ENCODE measurements around the gene TARP.

Gene TARP

DNA sequence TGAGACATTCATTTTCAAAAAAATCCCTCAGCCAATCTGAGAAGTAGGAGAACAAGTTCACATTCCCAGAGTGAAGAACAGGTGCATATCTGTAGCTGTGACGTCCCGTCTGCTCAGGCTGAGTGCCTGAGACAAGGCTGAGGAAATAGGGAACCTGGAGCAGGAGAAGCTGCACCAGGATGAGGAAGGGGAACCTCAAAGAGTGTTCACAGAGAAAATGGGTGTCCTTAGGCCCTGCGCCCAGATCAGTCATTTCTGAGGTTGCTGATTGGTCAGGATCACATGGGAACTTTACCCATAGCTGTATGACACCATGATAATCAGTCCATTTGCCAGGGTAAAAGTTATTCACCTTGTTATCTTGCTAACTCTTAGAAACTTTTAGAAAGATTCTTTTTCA is 34.2 kb upstream of the TARP start:
- H3K4me1 ChIP-seq (ENCODE audit: low read depth), result no peaks in the 10 kb centered on the region
- ATAC-seq, result no peak
- TF ChIP-seq, protein P1, sequence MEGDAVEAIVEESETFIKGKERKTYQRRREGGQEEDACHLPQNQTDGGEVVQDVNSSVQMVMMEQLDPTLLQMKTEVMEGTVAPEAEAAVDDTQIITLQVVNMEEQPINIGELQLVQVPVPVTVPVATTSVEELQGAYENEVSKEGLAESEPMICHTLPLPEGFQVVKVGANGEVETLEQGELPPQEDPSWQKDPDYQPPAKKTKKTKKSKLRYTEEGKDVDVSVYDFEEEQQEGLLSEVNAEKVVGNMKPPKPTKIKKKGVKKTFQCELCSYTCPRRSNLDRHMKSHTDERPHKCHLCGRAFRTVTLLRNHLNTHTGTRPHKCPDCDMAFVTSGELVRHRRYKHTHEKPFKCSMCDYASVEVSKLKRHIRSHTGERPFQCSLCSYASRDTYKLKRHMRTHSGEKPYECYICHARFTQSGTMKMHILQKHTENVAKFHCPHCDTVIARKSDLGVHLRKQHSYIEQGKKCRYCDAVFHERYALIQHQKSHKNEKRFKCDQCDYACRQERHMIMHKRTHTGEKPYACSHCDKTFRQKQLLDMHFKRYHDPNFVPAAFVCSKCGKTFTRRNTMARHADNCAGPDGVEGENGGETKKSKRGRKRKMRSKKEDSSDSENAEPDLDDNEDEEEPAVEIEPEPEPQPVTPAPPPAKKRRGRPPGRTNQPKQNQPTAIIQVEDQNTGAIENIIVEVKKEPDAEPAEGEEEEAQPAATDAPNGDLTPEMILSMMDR (IDR thresholded peaks at IDR 0.05), result no peak
- no peak overlapping the region for H3K4me3 ChIP-seq
- no peaks in the 10 kb centered on the region for H3K9me3 ChIP-seq
- no peak for DNase-seq
- intact Hi-C loops (cut with DNase I, micrococcal nuclease), result no loop called here
- no peaks in the 10 kb centered on the region for H3K36me3 ChIP-seq (ENCODE audit: low read depth)

DNA sequence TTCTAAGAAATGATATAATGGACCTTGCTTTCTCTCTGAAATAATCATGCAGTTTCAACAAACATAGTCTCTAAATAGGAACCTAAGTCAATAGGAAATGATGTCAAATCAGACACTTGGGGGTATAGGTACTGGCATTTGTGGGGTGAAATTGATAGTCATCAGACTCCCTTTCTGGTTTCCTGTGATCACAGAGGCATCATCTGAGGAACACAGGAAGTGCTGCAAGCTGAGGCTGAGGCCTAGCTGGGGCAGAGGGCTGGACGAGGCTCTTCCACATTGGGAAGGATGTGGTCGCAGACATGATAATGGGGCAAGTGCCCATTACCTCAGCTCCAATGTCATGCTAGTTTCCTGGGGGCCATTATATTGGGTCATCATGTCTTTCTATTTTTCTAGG is 33.5 kb upstream of the TARP start:
- DNase-seq, result no peak
- intact Hi-C loops (cut with DNase I, micrococcal nuclease), result no loop called here
- no peak overlapping the region for H3K4me3 ChIP-seq
- no peaks in the 10 kb centered on the region for H3K9me3 ChIP-seq
- TF ChIP-seq, protein P1 (IDR thresholded peaks at IDR 0.05), result no peak
- ATAC-seq, result peak; percentile 33
- no peaks in the 10 kb centered on the region for H3K4me1 ChIP-seq (ENCODE audit: low read depth)
- no peaks in the 10 kb centered on the region for H3K36me3 ChIP-seq (ENCODE audit: low read depth)

DNA sequence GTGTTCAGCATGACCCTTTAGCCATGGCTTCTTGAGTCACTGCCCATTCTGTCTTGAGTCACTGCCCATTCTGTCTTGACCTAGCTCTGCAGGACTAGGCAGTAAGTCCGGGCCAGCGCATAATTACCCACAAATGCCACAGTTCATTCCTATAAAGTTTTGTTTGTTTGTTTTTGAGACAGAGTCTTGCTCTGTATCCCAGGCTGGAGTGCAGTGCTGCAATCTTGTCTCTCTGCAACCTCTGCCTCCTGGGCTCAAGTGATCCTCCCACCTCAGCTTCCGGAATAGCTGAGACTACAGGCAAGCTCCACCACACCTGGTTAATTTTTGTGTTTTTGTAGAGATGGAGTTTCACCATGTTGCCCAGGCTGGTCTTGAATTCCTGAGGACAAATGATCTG is 32.7 kb upstream of the TARP start:
- Histone ChIP-seq H3K4me3 (no peak overlapping the region), H3K9me3 (no peaks in the 10 kb centered on the region), H3K36me3 (ENCODE audit: low read depth) (no peaks in the 10 kb centered on the region), H3K4me1 (ENCODE audit: low read depth) (no peaks in the 10 kb centered on the region)
- intact Hi-C loops (cut with DNase I, micrococcal nuclease), result no loop called here
- TF ChIP-seq, protein P1 (IDR thresholded peaks at IDR 0.05), result no peak
- no peak for DNase-seq
- ATAC-seq, result no peak

DNA sequence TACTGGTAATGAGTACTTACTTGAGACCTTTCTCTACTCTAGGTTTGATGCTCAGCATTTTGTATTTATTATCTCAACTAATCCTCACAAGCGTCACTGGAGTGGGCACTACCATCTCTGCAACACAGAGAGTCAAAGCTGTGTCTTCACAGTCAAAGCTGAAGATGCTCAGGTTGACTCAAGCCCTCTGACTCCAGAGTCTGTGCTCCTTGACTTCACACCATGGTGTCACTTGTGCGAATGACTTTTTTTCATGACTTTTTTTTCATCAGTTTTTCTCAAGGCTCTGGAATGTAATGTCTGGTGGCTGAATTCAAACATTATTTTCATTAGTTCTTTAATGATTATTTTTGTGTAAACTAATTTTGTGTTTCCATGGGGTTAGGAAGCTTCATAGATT is 30.4 kb upstream of the TARP start:
- Histone ChIP-seq H3K4me1 (ENCODE audit: low read depth) (no peaks in the 10 kb centered on the region), H3K36me3 (ENCODE audit: low read depth) (no peaks in the 10 kb centered on the region), H3K4me3 (no peak overlapping the region), H3K9me3 (no peaks in the 10 kb centered on the region)
- ATAC-seq (no peak), DNase-seq (no peak)
- TF ChIP-seq, protein P1 (IDR thresholded peaks at IDR 0.05), result no peak
- intact Hi-C loops (cut with DNase I, micrococcal nuclease), result no loop called here

DNA sequence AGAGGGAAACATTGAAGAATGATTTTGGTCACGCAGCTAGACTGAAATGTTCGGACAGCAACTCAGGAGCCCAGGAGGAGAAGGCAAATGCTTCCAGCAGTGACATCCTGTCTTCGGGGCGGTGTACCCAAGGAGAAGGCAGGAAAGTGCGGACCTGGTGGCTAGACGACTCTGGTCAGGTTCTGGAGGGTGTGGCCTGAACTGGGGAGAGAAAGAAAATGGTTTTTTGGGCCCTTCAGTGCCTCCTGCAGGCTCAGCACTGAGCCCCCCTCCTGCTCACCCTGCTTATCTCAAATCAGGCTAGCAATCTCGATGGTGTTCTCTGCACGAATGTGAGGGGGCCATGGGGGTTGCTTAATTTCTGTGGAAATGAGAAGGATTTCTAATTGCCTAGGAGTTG is 26.7 kb upstream of the TARP start:
- ATAC-seq (peak; percentile 33), DNase-seq (no peak)
- H3K4me3 ChIP-seq, result no peak overlapping the region
- H3K36me3 ChIP-seq (ENCODE audit: low read depth), result no peaks in the 10 kb centered on the region
- TF ChIP-seq, protein P1 (IDR thresholded peaks at IDR 0.05), result no peak
- H3K9me3 ChIP-seq, result no peaks in the 10 kb centered on the region
- intact Hi-C loops (cut with DNase I, micrococcal nuclease), result no loop called here
- H3K4me1 ChIP-seq (ENCODE audit: low read depth), result no peaks in the 10 kb centered on the region

DNA sequence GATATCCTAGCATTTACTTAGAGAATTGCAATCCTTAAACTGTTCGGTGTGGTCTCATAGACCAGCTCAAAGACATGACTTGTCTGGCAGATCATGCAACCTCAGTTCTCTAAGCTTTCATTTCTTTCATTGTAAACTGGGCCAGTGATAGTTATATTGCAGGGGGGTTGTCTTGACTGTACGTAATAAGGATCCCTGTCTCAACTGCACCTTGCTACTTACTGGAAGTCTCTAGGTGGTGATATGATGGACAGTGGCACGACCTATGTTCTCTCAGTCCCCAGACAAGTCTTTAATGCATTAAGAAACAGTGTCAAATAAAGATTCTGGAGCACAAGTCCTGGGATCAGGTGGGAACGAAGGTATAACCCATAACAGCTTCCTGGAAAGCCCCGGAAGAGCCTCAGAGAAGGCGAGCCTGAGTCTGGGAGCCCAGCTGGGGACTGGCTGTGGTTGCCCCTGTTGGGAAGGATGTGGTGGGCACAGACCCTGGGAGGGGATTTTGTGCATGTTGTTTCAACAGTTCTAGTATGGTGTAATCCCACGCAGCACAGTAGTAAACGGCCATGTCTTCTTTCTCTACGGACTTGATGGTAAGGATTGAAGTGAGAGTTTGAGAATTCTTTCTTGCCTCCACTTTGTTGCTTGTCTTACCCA is 26.0 kb upstream of the TARP start:
- intact Hi-C loops (cut with DNase I, micrococcal nuclease), result no loop called here
- ATAC-seq, result no peak
- no peak for DNase-seq
- no peaks in the 10 kb centered on the region for H3K36me3 ChIP-seq (ENCODE audit: low read depth)
- no peaks in the 10 kb centered on the region for H3K4me1 ChIP-seq (ENCODE audit: low read depth)
- H3K9me3 ChIP-seq, result no peaks in the 10 kb centered on the region
- TF ChIP-seq, protein P1 (IDR thresholded peaks at IDR 0.05), result no peak
- H3K4me3 ChIP-seq, result no peak overlapping the region
